ENCODE measurements around the gene HECTD1.

- no peak for TF ChIP-seq POLR2A (IDR thresholded peaks at IDR 0.05; ENCODE audit: low read length)
- TF ChIP-seq GATA1 (IDR thresholded peaks at IDR 0.05; ENCODE audit: low read depth, low read length) = no peak
Measured at GRCh38 chr14:31174433-31174832, 33.2 kb downstream of the HECTD1 start.
